ENCODE data around the gene EFCAB6.

GRCh38 chr22:43642319-43643206 is 169.5 kb downstream of the EFCAB6 start:
- TF ChIP-seq CTCF (IDR thresholded peaks at IDR 0.05) (no peak), POLR2A (IDR thresholded peaks at IDR 0.05) (no peak)
